Daoy (cell line): ENCODE results near the gene RALA. TPM values are rescaled to one million over a fixed set of nuclear protein-coding genes. Genes with fewer than 3 reads are reported as not detected.

ENCODE experiments used
- DNase-seq: peaks from one replicate; pipeline ENCODE4 v3.0.0-alpha.2; 2015; ENCODE audit warnings: low read depth
- total RNA-seq: library from RNA; depleted of rRNA; stranded (reverse); fragments of >200 nt; shearing (Covaris generic); gene quantifications from 2 replicates; pipeline ENCODE4 v1.2.3, GENCODE V29; 2014; rRNA removed

The RALA gene
- 12.2 and 15.6 TPM in 2 replicates for total RNA-seq

- peak; percentile 98 for DNase-seq
Measured at GRCh38 chr7:39623047-39623731, at the start of gene RALA. TSS of gene RALA (plus strand) at chr7:39623572. CDS start at chr7:39686668, 63,096 bp downstream.

- no peak for DNase-seq
Measured at GRCh38 chr7:39574673-39575349, 48.6 kb upstream of the RALA start.

GRCh38 chr7:39577229-39577874 lies 46.0 kb upstream of the RALA start:
- DNase-seq: no peak

- peak; percentile 95 for DNase-seq
Measured at GRCh38 chr7:39580149-39580874, 43.1 kb upstream of the RALA start.

- no peak for DNase-seq
Measured at GRCh38 chr7:39582536-39582935, 40.8 kb upstream of the RALA start.

- DNase-seq: no peak
Measured at GRCh38 chr7:39583539-39583938, 39.8 kb upstream of the RALA start.

- DNase-seq: peak; percentile 71
Measured at GRCh38 chr7:39587393-39587792, 36.0 kb upstream of the RALA start.

GRCh38 chr7:39588416-39588815 lies 35.0 kb upstream of the RALA start:
- DNase-seq: no peak

- peak; percentile 94 for DNase-seq
Measured at GRCh38 chr7:39589323-39590111, 33.9 kb upstream of the RALA start.

GRCh38 chr7:39592586-39592985 lies 30.8 kb upstream of the RALA start:
- DNase-seq: peak; percentile 45

GRCh38 chr7:39594988-39595620 lies 28.3 kb upstream of the RALA start:
- no peak for DNase-seq

GRCh38 chr7:39602351-39602750 lies 21.0 kb upstream of the RALA start:
- no peak for DNase-seq

- DNase-seq: no peak
Measured at GRCh38 chr7:39603924-39604323, 19.4 kb upstream of the RALA start.

GRCh38 chr7:39605087-39605486 lies 18.3 kb upstream of the RALA start:
- DNase-seq: no peak

- no peak for DNase-seq
Measured at GRCh38 chr7:39606352-39606751, 17.0 kb upstream of the RALA start.

- no peak for DNase-seq
Measured at GRCh38 chr7:39606941-39607340, 16.4 kb upstream of the RALA start.

GRCh38 chr7:39607865-39608264 lies 15.5 kb upstream of the RALA start:
- DNase-seq: no peak

GRCh38 chr7:39608278-39608677 lies 15.1 kb upstream of the RALA start:
- DNase-seq: no peak

- DNase-seq: peak; percentile 56
Measured at GRCh38 chr7:39609113-39609934, 14.0 kb upstream of the RALA start.

GRCh38 chr7:39609935-39610263 lies 13.5 kb upstream of the RALA start:
- no peak for DNase-seq
